ENCODE results near the gene CCNT2.
A peak's percentile ranks its signal among the peaks of the same experiment; 100 is the strongest.

CCNT2 gene

DNA sequence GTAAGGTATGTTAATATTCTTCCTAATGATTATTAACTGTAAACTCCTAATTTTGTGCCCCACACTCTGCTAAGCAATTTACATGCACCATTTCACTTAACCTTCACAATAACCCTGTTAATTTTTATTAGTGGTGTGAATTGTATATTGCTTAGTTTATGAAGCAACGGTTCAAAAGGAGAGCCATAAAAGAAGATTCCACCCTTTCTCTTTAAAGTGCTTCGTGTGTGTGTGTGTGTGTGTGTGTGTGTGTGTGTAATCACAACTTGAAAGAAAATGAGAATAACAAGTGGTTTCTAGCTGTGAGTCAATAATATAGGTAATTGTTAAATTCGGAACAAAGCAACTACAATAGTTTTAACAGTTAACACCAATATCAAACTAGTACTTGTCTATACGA, 60.6 kb downstream of the CCNT2 start:
- no peak for DNase-seq (ENCODE audit: extremely low read depth, low read depth)
- TF ChIP-seq, protein P1, sequence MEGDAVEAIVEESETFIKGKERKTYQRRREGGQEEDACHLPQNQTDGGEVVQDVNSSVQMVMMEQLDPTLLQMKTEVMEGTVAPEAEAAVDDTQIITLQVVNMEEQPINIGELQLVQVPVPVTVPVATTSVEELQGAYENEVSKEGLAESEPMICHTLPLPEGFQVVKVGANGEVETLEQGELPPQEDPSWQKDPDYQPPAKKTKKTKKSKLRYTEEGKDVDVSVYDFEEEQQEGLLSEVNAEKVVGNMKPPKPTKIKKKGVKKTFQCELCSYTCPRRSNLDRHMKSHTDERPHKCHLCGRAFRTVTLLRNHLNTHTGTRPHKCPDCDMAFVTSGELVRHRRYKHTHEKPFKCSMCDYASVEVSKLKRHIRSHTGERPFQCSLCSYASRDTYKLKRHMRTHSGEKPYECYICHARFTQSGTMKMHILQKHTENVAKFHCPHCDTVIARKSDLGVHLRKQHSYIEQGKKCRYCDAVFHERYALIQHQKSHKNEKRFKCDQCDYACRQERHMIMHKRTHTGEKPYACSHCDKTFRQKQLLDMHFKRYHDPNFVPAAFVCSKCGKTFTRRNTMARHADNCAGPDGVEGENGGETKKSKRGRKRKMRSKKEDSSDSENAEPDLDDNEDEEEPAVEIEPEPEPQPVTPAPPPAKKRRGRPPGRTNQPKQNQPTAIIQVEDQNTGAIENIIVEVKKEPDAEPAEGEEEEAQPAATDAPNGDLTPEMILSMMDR (IDR thresholded peaks at IDR 0.05; ENCODE audit: low read depth, low read length): no peak

DNA sequence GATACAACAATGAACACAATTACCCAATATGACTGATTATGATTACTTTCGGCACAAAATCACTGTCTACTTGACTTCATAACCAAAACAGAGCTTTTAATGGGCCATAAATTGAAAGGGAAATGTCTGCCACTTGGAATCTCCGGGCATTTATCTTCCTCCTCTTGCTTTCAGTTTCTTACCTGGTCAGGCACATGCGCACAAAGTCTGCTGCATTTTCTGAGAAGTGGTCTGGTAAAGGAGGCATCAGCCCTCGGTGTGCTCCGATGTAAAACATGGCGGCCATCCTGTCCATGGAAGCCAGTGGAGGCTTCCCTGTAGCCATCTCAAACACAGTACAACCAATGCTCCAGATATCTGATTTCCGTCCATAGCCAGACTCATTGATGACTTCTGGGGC, 62.0 kb downstream of the CCNT2 start:
- no peak for DNase-seq (ENCODE audit: extremely low read depth, low read depth)
- TF ChIP-seq, protein P1 (IDR thresholded peaks at IDR 0.05; ENCODE audit: low read depth, low read length): no peak

DNA sequence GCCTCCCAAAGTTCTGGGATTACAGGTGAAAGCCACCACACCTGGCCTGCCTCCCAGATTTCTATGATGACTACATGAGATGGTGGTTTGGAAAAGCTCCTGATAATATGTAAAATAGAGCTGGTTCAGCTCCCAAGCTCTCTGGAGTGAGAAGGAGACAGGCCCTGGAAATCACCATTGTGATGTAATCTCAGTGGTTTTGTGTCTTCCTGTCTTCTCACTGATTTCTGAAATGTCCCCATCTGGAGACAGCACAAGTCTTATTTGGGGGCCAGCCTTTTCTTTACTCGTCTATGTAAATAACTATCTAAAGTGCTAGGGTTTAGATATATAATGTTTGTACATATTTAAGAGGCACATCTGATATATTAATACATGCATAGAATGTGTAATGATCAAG, 64.0 kb downstream of the CCNT2 start:
- DNase-seq (ENCODE audit: extremely low read depth, low read depth): no peak
- TF ChIP-seq, protein P1 (IDR thresholded peaks at IDR 0.05; ENCODE audit: low read depth, low read length): no peak

DNA sequence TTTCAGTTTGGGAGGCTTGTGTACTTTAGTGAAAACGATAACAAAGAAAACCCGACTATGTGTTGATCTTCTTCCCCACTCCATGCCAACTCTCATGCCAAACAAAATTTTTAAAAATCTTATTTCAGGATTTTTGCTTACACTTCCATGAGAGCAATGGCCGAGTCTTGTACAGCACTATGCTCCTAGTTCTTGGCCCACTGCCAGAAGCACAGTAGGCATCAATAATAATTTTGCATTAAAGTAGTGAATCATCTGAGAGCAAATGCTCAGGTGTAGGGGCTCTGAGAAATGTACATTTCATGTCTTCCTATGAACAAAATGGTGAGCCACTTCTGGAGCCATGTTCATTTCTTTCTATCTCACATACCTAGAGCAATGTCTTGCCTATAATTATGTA, 66.4 kb downstream of the CCNT2 start:
- TF ChIP-seq, protein P1 (IDR thresholded peaks at IDR 0.05; ENCODE audit: low read depth, low read length): no peak
- no peak for DNase-seq (ENCODE audit: extremely low read depth, low read depth)

DNA sequence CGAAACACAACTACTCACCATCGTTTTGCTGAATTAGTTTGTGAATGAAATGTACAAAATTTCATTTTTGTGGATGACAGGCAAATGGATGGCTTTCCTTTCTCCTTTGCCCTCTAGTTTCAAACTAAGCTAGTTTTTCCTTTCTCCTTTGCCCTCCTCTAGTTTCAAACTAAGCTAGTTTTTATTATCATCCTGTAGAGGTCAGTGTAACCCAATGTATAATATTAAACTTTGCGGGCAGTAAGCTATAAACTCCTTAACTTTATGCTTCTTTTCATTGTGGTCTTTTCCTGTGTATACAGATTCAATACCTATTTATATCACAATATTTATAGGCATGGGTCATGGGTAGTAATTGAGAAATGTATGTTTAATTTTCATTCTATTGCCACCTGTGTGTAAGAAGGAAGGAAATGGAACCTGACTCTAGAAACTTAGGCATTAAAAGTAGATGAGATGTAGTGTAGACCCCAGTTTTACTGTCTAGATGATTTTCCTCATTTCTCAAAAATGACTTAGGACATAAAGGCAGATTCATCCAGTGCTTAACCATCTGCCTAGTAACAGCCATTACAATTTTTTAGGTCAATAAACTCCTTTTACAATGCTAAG, 70.5 kb downstream of the CCNT2 start:
- TF ChIP-seq, protein P1 (IDR thresholded peaks at IDR 0.05; ENCODE audit: low read depth, low read length): peak; percentile 39
- DNase-seq (ENCODE audit: extremely low read depth, low read depth): peak; percentile 5

DNA sequence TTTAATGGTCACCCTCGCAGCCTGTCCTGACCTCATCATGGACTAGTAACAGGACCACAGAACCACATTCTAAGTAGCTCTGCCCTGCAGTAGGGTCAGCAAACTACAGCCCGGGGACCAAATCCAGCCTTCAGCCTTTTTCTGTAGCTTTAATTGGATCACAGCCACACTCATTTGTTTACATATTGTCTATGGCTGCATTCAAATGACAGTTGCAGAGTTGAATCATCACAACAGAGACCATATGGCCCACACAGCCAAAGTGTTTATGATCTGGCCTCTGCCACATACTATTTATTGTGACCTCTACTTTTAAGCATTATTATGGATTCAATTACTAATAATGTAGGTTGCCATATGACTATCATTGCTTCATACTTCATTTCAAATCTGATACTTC, 80.9 kb downstream of the CCNT2 start:
- TF ChIP-seq, protein P1 (IDR thresholded peaks at IDR 0.05; ENCODE audit: low read depth, low read length): no peak
- DNase-seq (ENCODE audit: extremely low read depth, low read depth): no peak

DNA sequence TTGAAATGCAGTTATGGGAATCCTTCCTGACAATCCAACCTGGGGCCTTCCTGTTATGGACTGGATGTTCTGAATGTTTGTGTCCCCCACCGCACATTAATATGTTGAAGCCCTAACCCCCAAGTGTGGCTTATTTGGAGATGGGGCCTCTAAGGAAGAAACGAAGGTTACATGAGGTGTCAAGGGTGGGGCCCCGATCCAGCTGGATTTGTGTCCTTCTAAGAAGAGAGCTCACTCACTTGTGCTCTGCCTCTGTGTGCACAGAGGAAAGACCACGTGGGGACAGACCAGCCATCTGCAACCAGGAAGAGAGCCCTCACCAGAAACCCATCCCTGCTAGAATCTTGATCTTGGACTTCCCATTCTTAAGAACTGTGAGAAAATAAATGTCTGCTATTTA, 84.2 kb downstream of the CCNT2 start:
- TF ChIP-seq, protein P1 (IDR thresholded peaks at IDR 0.05; ENCODE audit: low read depth, low read length): no peak
- no peak for DNase-seq (ENCODE audit: extremely low read depth, low read depth)

All from AG09319 (cell line).